Measurements from ENCODE around the gene C2. TPM values are rescaled to one million over a fixed set of nuclear protein-coding genes. Genes with fewer than 3 reads are reported as not detected.

The C2 gene
- total RNA-seq, 4 donors from 2014 or later = 3.3 to 33.4 (median 14.4) TPM

- H3K4me1 ChIP-seq = peaks cover 0 to 23% (median 10%) of the 10 kb centered on the region in 3 donors
- ATAC-seq = no peak
- no peaks in the 10 kb centered on the region for H3K36me3 ChIP-seq
- H3K4me3 ChIP-seq = peak overlapping the region in 1 of 2 donors; percentile 32
- peak overlapping the region; percentile 50 to 86 (median 80) for H3K27ac ChIP-seq
- no peaks in the 10 kb centered on the region for H3K9me3 ChIP-seq
- WGBS, 2 donors (ENCODE audit: low coverage in 1 of 2) = 22 to 48% methylated on average over 3 to 8 of the region's 9 CpGs
- no peak for TF ChIP-seq EP300 (IDR thresholded peaks at IDR 0.05)
- TF ChIP-seq POLR2AphosphoS5 (IDR thresholded peaks at IDR 0.05) = no peak
- TF ChIP-seq CTCF (IDR thresholded peaks at IDR 0.05) = no peak
- TF ChIP-seq POLR2A (IDR thresholded peaks at IDR 0.05) = no peak
- no peaks in the 10 kb centered on the region for H3K27me3 ChIP-seq
Observed at GRCh38 chr6:31945154-31945506, 17.6 kb downstream of the C2 start.

GRCh38 chr6:31945507-31946369 is 18.2 kb downstream of the C2 start, which contains the start of gene CFB:
TSS of gene CFB (plus strand) at chr6:31946095. CDS start at chr6:31946222, 127 bp downstream.
- peak; percentile 89 for ATAC-seq
- H3K4me3 ChIP-seq = peak within 1 kb of the TSS in 1 of 2 donors; percentile 32
- H3K36me3 ChIP-seq = peaks cover 0 to 2% of the 10 kb centered on the region in 2 donors
- TF ChIP-seq POLR2AphosphoS5 (IDR thresholded peaks at IDR 0.05) (peak; percentile 46), EP300 (IDR thresholded peaks at IDR 0.05) (no peak)
- no peaks in the 10 kb centered on the region for H3K9me3 ChIP-seq
- no peaks in the 10 kb centered on the region for H3K27me3 ChIP-seq
- H3K4me1 ChIP-seq = peaks cover 0 to 23% (median 10%) of the 10 kb centered on the region in 3 donors
- 24 to 36% methylated on average over 3 to 11 of the region's 11 CpGs for WGBS, 2 donors (ENCODE audit: low coverage in 1 of 2)
- H3K27ac ChIP-seq = peak within 1 kb of the TSS; percentile 50 to 86 (median 80)

- 0 to 74% methylated on average over 1 to 5 of the region's 11 CpGs for WGBS, 2 donors (ENCODE audit: low coverage in 1 of 2)
- Histone ChIP-seq H3K4me3 (peak overlapping the region in 1 of 2 donors; percentile 32), H3K9me3 (no peaks in the 10 kb centered on the region), H3K4me1 (peaks cover 0 to 23% (median 10%) of the 10 kb centered on the region in 3 donors), H3K36me3 (peaks cover 0 to 9% of the 10 kb centered on the region in 2 donors), H3K27ac (peak overlapping the region in 3 of 4 donors; percentile 77 to 86 (median 84)), H3K27me3 (no peaks in the 10 kb centered on the region)
- no peak for ATAC-seq
- TF ChIP-seq POLR2A (IDR thresholded peaks at IDR 0.05) (no peak), EP300 (IDR thresholded peaks at IDR 0.05) (no peak), CTCF (IDR thresholded peaks at IDR 0.05) (no peak), POLR2AphosphoS5 (IDR thresholded peaks at IDR 0.05) (no peak)
Observed at GRCh38 chr6:31946370-31946885, 18.9 kb downstream of the C2 start.

GRCh38 chr6:31947070-31947675 is 19.7 kb downstream of the C2 start:
- 72% methylated on average over 10 of the region's 24 CpGs; no CpG with 5 or more reads in 1 of the 2 donors for WGBS, 2 donors (ENCODE audit: low coverage in 1 of 2)

More at GRCh38 chr6:31947070-31947675, 19.7 kb downstream of the C2 start:
- ATAC-seq = no peak
- Histone ChIP-seq H3K27ac (no peak overlapping the region), H3K9me3 (no peaks in the 10 kb centered on the region), H3K36me3 (peaks cover 0 to 16% of the 10 kb centered on the region in 2 donors), H3K4me1 (peaks cover 0 to 25% (median 10%) of the 10 kb centered on the region in 3 donors), H3K4me3 (no peak overlapping the region), H3K27me3 (no peaks in the 10 kb centered on the region)
- no peak for TF ChIP-seq CTCF (IDR thresholded peaks at IDR 0.05)
